HG02798 (cell line): ENCODE measurements around the gene NELFB.
"Not testable (repeated sequence)": the region's sequence is repeated elsewhere in the genome, so short reads cannot be mapped to it uniquely, and the experiment has no call there.

ENCODE experiments used
- ATAC-seq: cut with Tn5 transposase; IDR thresholded peaks from one replicate; pipeline ENCODE4 v1.9.1; 2021; ENCODE audit warnings: mild to moderate bottlenecking; ENCODE audit not compliant: unreplicated experiment, poor library complexity

Gene NELFB

DNA sequence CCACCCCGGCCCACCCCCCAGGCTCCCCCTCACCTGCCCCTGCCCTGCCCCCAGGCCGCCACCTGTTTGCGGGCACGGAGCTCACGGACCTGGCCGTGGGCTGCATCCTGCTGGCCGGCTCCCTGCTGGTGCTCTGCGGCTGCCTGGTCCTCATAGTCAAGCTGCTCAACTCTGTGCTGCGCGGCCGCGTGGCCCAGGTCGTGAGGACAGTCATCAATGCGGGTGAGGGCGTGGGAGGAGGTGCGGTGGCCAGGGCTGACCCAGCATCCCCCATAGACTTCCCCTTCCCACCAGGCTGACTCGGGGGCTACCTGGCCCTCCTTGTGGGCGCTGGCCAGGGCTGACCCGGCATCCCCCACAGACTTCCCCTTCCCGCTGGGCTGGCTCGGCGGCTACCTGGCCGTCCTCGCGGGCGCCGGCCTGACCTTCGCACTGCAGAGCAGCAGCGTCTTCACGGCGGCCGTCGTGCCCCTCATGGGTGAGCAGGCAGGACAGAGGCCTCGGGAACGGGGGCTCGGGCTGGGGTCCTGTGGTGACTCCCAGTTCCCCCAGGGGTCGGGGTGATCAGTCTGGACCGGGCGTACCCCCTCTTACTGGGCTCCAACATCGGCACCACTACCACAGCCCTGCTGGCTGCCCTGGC is 21.0 kb upstream of the NELFB start:
- no peak for ATAC-seq

DNA sequence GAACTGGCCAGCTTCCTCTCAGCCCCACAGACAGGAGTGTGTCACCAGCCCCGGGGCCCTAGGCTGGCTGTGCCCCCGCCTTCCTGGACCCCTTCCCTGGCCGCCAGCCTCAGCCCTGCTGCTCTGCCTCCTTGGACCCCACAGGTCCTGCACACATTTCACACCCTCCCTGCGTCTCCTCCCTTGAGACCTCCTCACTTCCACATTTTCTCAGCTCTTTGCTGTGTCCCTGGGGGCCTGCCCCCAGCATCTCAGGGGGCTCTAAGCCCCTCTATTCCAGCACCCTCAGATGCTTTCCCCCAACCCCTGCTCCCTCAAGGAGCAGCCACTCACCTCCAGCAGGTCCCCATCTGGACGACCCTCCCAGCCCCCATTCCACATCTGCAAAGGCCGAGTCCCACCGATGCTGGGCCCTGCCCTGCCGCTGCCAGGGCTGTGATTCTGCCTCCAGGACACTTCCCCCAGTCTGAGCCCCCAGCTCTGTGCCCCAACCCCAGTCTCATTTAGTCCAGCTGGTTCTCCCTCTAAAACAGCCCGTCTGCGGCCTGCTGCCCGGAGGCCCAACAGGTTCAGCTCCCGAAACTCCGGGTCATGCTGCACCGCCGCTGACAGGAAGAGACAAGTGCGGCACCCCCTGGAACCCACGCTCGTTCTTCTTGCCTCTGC is 20.2 kb upstream of the NELFB start:
- no peak for ATAC-seq

DNA sequence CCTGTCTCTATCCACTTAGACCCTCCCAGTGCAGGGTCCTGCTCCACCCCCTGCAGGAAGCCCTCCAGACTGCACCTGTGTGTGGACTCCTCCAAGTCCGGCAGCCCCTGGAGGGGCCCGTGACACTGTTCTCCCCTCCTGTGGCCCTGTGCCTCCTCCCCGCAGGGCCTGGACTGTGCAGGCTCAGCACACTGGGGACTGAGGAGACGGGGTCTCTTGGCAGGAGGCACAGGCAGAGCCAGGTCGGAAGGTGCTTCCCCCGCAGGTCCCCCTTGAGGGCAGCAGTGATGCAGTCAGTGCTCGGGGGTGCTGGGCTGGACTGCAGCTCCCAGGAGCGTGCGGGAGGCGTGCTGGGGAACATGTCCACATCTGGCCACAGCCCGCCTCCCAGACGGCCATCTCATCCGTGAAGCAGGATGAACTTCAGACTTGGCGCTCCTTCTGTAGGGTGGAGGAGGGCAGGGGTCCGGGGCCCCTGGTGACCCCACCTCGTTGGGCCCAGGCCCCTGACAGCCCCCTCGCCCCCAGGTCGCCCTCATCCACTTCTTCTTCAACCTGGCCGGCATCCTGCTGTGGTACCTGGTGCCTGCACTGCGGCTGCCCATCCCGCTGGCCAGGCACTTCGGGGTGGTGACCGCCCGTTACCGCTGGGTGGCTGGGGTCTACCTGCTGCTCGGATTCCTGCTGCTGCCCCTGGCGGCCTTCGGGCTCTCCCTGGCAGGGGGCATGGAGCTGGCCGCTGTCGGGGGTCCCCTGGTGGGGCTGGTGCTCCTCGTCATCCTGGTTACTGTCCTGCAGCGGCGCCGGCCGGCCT is 19.5 kb upstream of the NELFB start:
- no peak for ATAC-seq

DNA sequence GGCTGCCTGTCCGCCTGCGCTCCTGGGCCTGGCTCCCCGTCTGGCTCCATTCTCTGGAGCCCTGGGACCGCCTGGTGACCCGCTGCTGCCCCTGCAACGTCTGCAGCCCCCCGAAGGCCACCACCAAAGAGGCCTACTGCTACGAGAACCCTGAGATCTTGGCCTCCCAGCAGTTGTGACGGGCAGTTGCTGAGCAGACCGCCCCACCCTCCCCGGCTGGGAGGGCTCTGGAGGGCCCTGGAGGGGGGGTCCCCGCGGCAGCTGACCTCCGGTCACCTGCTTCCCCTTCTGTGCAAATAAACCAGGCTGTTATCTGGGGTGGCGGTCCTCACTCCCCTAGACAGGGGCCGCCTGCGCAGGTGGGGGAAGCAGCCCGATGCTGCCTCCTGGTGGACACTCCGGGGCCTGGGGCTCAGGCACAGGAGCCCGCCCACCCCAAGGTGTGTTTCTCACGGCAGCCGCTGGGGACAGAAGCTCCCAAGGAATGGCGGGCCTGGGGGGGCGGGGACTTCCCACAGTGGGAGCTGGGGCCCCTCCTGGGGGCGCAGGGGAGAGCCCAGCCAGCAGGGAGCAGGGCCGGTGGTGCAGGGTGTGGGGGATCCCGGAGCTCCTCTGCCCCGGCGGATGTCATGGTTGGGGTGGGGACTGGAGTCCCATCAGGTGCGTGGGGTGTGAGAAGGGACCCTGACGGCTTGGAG is 18.7 kb upstream of the NELFB start:
- ATAC-seq = peak; percentile 20

DNA sequence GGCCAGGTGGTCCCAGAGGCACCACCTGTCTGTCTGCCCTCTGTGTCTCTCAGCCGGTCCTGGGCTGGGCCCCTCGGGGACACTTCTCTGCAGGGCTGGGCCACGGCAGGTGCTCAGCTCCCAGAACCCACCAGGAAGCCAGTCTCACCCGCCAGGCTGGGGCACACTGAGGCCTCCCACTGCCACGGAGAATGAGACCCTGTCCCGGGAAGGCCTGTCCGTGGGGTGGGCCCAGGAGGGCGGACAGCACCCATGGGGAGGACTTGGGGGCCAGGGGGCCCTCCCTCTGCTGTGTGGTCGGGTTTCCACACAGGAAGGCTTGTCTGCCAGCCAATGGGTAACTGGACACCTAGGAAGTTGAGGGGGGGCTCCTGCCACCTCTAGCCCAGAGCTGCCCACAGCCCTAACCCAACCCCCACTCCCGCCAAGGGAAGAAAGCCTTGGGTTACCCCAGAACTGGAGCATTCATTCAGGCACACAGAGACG is 18.1 kb upstream of the NELFB start:
- no peak for ATAC-seq

DNA sequence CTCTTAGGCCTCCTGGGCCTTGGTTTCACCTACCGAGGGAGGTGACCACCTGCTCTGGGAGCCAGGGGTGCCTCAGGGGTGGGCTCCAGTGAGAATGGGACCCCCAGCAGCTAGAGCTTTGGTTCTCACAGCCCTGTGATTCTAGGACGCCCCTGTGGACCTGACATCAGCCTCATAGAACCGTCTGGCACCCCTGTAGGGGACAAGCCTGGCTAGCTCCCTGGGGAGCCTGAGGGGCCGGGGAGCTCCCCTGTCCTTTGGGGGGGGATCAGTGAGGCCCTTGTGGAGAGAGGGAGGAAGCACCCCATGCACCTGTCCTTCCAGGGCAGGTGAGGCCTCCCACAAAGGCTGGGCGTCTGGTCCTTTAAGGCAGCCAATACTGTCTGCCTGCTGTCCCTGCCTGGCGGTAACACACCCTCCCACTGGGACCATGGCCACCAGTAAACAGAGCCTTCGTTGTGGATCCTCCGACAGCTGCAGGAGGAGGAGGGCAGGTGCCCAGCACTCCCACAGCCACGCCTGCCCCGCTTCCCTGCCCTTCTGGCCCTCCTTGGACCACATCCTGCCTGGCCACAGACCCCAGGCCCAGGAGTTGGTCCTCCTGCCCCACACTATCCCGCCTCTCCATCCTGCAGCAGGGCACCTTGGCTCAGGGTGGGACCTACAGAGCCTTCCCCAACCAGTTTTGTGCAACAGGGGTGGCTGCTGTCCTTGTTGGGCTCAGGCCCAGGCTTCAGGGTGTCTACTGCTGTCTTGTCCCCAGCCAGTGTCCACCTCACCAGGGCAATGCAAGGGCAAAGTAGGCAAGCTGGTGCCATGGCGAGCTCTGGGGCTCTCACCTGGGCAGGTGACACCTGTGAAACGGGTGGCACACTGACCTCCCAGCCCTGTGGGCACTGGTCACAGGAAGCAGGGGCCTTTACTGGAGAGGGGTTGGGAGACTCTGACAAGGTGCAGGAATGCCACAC is 17.1 kb upstream of the NELFB start:
- ATAC-seq = no peak

DNA sequence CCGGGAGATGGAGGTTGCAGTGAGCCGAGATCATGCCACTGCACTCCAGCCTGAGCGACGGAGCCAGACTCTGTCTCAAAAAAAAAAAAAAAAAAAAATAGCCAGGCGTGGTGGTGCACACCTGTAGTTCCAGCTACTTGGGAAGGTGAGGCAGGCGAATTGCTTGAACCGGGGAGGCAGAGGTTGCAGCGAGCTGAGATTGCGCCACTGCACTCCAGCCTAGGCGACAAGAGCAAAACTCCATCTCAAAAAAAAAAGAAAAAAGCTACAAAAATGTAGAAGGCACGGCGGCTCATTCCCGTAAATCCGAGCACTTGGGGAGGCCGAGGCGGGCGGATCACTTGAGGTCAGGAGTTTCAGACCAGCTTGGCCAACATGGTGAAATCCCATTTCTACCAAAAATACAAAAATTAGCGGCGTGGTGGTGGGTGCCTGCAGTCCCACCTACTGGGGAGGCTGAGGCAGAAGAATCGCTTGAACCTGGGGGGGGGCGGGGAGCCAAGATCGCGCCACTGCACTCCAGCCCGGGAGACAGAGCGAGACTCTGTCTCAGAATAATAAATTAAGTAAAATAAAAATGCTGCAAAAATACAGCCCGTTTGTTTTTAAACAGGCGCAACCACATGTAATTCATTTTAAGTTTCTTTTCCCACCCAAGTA is 15.5 kb upstream of the NELFB start:
- not testable (repeated sequence) for ATAC-seq

DNA sequence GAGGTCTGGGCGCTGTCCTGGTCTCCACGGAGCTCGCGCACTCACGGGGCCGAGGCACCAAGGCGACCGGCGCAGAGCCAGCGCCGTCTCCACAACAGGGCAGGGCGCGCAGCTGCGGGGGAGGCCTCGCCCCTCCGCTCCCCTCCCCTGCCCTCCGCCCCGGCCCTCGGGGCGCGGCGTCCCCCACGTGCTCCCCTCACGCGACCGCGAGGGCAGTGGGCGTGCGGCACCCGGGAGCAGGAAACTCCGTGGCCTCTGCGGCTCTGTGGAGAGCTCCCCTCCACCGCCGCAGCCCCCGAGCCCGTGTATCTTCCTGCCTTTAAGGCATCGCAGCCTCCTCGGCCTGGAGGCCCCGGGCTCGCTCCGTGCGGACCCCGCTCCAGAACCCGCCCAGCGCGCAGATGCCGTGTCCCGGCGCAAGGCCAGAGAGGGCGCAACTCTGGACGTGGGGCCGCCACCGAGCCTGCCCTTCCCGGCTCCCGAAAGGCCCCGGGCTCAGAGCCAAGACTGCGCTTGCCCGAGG is 14.7 kb upstream of the NELFB start:
- peak; percentile 15 for ATAC-seq

DNA sequence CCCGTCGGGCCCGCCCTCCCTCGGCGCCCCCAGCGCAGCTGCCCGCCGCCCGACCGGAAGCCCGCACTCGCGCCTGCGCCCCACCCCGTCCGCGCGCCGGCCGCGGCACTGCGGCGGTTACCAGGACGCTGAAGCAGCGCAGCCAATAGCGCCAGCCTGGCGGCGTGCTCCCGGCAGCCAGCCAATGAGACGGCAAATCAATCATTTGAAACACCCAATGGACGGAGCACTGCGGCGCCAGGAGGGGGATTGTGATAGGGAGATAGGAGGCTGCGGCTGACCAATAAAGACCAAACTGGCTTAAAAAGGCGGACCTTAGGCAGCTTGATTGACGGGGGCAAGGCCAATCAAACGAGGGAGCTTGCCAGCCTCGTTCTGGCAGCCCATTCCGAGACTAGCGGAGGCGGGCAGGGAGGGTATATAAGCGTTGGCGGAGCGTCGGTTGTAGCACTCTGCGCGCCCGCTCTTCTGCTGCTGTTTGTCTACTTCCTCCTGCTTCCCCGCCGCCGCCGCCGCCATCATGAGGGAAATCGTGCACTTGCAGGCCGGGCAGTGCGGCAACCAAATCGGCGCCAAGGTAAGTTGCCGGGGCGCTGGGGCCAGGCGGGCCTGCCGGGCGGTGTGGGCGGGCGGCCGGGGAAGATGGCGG is 14.2 kb upstream of the NELFB start, which contains the start of gene TUBB4B:
TSS of gene TUBB4B (plus strand) at position 447 of the 649 bp plus-strand sequence. CDS start at position 521, 74 bp downstream.
- peak; percentile 72 for ATAC-seq

DNA sequence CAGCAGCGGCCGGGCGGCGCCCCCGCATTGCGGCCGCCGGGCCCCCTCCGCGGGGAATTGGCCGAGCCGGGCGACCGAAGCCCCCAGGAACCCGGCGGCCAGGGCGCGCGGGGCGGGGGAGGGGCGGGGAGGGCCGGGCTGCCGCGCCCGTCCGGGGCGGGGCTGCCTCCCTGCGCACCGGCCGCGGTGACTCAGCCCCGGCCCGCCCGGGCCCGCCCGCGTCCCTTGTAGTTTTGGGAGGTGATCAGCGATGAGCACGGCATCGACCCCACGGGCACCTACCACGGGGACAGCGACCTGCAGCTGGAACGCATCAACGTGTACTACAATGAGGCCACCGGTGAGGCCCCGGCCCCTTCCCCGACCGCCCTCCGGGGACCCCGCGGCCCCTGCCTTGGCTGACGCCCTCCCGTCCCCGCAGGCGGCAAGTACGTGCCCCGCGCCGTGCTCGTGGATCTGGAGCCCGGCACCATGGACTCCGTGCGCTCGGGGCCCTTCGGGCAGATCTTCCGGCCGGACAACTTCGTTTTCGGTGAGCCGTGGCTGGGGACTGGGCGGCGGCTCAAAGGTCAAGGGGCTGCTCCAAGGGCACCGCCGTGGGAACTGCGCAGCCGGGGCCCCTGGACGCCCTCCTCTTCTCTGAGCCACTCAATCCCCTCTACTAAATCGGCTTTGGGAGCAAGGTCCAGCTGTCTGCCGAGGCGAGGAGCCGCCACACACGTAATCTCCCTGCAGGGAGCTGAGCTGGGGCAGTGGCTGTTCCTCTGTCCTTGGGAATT is 13.4 kb upstream of the NELFB start:
- ATAC-seq = peak; percentile 0

DNA sequence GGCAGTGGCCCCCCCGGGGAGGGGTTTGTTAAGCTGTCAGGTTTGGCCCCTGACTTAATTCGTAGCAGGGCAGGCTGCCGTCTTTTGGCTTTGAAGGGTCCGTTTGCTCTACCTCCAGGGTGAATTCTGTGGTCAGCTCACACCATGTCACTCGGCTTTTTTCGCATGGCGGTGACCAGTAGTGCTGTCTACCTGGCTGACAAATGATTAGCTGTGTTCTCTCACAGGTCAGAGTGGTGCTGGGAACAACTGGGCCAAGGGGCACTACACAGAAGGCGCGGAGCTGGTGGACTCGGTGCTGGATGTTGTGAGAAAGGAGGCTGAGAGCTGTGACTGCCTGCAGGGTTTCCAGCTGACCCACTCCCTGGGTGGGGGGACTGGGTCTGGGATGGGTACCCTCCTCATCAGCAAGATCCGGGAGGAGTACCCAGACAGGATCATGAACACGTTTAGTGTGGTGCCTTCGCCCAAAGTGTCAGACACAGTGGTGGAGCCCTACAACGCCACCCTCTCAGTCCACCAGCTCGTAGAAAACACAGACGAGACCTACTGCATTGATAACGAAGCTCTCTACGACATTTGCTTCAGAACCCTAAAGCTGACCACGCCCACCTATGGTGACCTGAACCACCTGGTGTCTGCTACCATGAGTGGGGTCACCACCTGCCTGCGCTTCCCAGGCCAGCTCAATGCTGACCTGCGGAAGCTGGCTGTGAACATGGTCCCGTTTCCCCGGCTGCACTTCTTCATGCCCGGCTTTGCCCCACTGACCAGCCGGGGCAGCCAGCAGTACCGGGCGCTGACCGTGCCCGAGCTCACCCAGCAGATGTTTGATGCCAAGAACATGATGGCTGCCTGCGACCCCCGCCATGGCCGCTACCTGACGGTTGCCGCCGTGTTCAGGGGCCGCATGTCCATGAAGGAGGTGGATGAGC is 12.6 kb upstream of the NELFB start:
- ATAC-seq = no peak

DNA sequence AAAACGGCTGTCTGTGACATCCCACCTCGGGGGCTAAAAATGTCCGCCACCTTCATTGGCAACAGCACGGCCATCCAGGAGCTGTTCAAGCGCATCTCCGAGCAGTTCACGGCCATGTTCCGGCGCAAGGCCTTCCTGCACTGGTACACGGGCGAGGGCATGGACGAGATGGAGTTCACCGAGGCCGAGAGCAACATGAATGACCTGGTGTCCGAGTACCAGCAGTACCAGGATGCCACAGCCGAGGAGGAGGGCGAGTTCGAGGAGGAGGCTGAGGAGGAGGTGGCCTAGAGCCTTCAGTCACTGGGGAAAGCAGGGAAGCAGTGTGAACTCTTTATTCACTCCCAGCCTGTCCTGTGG is 11.9 kb upstream of the NELFB start:
- not testable (repeated sequence) for ATAC-seq

DNA sequence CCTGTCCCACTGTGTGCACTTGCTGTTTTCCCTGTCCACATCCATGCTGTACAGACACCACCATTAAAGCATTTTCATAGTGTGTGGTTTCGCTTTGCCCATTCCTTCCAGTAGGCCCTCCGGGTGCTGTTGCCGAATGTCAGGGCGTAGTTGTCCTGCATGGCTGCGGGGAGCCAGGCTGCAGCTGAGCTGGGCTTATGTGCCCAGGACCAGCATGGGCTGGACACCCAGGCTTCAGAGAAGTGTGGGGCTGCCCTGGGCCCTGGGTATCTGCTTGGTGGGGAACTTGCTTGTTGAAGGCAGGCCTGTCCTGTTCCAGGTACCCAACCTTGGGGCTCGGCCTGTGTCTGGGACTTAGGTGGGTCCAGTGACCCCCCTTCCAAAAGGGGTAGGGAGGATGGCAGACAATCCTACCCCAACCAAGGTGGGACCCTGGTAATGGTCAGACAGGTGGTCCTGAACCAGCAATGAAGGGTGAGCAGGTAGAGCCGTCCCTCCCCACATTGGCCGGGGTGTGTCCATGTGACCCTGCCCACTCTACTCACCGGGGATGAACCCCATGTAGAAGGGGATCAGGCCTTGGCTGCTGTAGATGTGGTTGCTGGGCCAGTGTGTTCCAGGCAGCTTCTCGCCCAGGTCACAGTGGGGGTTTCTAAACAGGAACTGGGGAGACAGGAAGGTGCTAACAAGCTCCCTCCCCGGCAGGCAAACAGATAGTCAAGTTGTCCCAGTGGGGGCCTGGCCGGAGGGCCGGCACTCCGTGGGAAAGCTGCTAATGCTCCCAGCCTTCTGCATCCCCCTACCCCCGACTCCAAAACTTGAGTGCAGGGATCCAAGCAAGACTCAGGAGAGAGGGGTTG is 11.3 kb upstream of the NELFB start:
- ATAC-seq = no peak

DNA sequence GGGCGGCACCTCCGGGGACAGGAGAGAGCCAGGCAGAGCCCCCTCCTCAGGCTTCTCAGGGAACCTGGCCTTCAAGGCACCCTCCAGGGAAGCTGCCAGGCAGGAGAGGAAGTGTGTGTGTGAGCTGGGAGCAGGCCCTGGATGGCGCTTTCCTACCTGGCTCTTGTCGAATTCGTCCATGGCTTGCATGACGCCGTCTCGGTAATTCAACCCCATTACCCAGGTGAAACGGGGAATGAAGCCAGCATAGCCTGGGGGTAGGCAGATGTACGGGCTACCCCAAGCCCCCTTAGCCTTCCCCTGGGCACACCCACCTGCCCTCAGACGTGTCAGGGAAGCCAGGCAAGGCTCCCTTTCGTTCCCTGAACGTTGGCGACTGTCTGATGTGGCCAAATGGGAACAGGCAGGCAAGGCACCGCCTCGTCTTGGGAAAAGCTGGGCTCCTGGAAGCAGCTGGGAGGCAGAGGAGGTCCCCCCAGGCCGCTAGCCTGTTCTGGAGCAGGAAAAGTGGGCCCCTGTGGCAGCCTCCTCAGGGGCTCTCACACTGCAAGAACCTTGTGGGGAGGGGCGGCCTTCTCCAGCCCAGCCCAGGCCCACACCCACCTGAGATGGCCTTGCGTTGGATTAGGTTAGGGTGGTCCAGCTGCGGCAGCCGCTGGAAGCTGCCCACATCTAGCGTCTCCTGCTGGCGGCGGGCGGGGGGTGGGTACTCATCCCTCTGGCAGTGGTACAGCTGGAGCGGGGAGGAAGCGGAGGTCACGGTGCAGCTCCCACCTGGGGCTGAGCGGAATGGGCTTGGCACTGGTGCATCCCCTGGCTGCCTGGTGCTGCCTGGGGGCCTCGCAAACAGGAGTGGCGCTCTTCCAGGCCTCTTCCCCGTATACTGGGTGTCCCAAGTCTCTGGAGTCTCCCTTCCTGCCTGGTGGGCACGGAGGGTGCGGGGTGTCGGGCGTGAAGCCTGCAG is 10.4 kb upstream of the NELFB start:
- no peak for ATAC-seq
